Ovary (tissue), 9 donors: ENCODE data around the gene NCKIPSD. TPM values are rescaled to one million over a fixed set of nuclear protein-coding genes. Genes with fewer than 3 reads are reported as not detected.
A peak's percentile ranks its signal among the peaks of the same experiment; 100 is the strongest.

ENCODE experiments used
- DNase-seq, 5 donors: peaks; one replicate each; pipeline ENCODE4 v3.0.0-alpha.2; 2019 to 2020
- H3K27ac ChIP-seq, 2 donors: fragments of 200-600 bp; one replicate each; pipeline versions ENCODE4 v1.5.1 to v1.8.0; 2019 to 2022
- H3K27me3 ChIP-seq: fragments of 200-600 bp; one replicate; pipeline ENCODE4 v1.8.0; 2022
- H3K36me3 ChIP-seq: fragments of 200-600 bp; sonication (generic); one replicate; pipeline ENCODE4 v1.5.1; 2019
- H3K4me1 ChIP-seq: one replicate; pipeline ENCODE4 v1.8.1; 2013; ENCODE audit warnings: mild to moderate bottlenecking, moderate library complexity; ENCODE audit not compliant: insufficient read depth
- H3K4me3 ChIP-seq: fragments of 200-600 bp; sonication (generic); one replicate; pipeline ENCODE4 v1.5.1; 2017
- H3K9me3 ChIP-seq, 2 donors: fragments of 200-600 bp in 1 of 2; sonication (generic) in 1 of 2; one replicate each; pipeline versions ENCODE4 v1.5.1 to v1.8.1; 2013 to 2019; ENCODE audit warnings: mild to moderate bottlenecking in 1 of 2, moderate library complexity in 1 of 2
- CTCF ChIP-seq, 3 donors: fragments of 450-650 bp in 2 of 3; fragments of 200-600 bp in 1 of 3; IDR thresholded peaks; one replicate each; pipeline versions ENCODE4 v1.5.1 to v1.8.0; 2016 to 2022; ENCODE audit warnings: antibody characterized with exemption in 3 of 3, mild to moderate bottlenecking in 1 of 3
- EP300 ChIP-seq: sonication (generic); formaldehyde crosslinking; IDR thresholded peaks from one replicate; pipeline ENCODE4 v1.6.1; 2017; ENCODE audit warnings: antibody characterized with exemption
- POLR2A ChIP-seq: fragments of 450-650 bp; IDR thresholded peaks from one replicate; pipeline ENCODE4 v1.6.1; 2017; ENCODE audit warnings: antibody characterized with exemption, mild to moderate bottlenecking, moderate library complexity
- WGBS, 3 donors: extraction: QIAGEN DNeasy Blood & Tissue Kit in 1 of 3; methylation state at CpG; one replicate each; pipeline versions ENCODE4 v1.1.5 to v1.1.7; 2013 to 2017; 5-methylcytosine and 5-hydroxymethylcytosine counted together
- intact Hi-C, 4 donors: fragments of 100-400 bp; cut with DNase I; formaldehyde crosslinking; loops; one replicate each; pipeline versions ENCODE4 v1.11.0 to v1.15.1; 2022 to 2023
- polyA plus RNA-seq, 2 donors: library from polyadenylated mRNA; stranded (reverse); fragments of 200-250 nt in 1 of 2; fragments of 350-450 nt in 1 of 2; fragmentation: Illumina TruSeq in 1 of 2; extraction: RNeasy Lipid Tissue Mini Kit (QIAGEN cat#74804) in 1 of 2; gene quantifications; one replicate each; pipeline ENCODE4 v1.2.3, GENCODE V29; 2013 to 2014
- total RNA-seq, 7 donors: library from RNA; depleted of rRNA in 2 of 7; stranded (reverse); fragments of >200 nt in 2 of 7; fragmentation: NEBNext Ultra II Directional in 3 of 7; extraction: Animal tissue kit (Norgen Biotek cat#: 25700) in 3 of 7; gene quantifications; one replicate each; pipeline versions ENCODE4 v1.1.0 to v1.2.4, GENCODE V29; 2016 to 2023
- donor health status: DM: no; HTN: no; CAD: no; lungs with moderate emphysema.
- donor health status: DM: no; HTN: no; CAD: no.
- donor health status: Bipolar disorder and iron deficiency.
- donor health status: DM: yes; HTN: yes; CAD: no.
- donor health status: DM: no; HTN: no; CAD: no.
- donor health status: DM: yes; HTN: yes; CAD: no.

Gene NCKIPSD
- total and polyA plus RNA-seq, 9 donors, result 8.0 to 58.6 (median 34.0) TPM

- TF ChIP-seq CTCF (IDR thresholded peaks at IDR 0.05) (no peak), POLR2A (no peak), EP300 (no peak)
- no peaks in the 10 kb centered on the region for H3K36me3 ChIP-seq
- peak overlapping the region; percentile 2 to 23 for H3K27ac ChIP-seq
- DNase-seq, result no peak
- H3K4me3 ChIP-seq, result peak overlapping the region; percentile 90
- WGBS, 3 donors, result 7 to 11% (median 10%) methylated on average over 8 of the region's 8 CpGs
- intact Hi-C loops, result loop anchor here in 1 of 4 donors (10.0 kb wide), 1 partner anchor 219 kb away; a partner anchor contains a TSS
- H3K27me3 ChIP-seq, result no peaks in the 10 kb centered on the region
- H3K9me3 ChIP-seq, result no peaks in the 10 kb centered on the region
- peaks cover 10% of the 10 kb centered on the region for H3K4me1 ChIP-seq
Measured at GRCh38 chr3:48684054-48684349, 1.7 kb downstream of the NCKIPSD start.

DNA sequence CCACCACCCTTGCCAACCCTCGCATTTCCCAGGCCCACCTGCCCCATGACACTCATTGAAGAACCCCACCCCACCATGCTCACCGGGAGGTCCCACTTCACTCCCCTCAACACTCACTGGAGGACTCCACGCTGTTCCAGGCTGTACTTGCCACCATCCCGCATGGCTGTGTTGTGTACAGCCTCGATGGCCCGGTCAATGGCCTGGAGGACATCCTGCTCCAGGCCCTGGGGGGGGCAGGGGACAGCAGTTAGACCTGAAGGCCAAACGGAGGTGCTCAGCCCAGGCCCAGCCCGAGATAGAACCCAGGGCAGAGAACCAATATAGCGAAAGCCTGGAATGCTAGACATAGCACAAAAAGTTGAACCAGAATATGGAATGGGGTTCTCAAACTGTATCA lies 2.9 kb downstream of the NCKIPSD start:
- DNase-seq, result no peak
- intact Hi-C loops, result loop anchor here in 1 of 4 donors (10.0 kb wide), 1 partner anchor 218 kb away; a partner anchor contains a TSS
- Histone ChIP-seq H3K9me3 (no peaks in the 10 kb centered on the region), H3K4me3 (no peak overlapping the region), H3K27me3 (no peaks in the 10 kb centered on the region), H3K36me3 (no peaks in the 10 kb centered on the region), H3K4me1 (peaks cover 10% of the 10 kb centered on the region), H3K27ac (no peak overlapping the region)
- no peak for TF ChIP-seq CTCF (IDR thresholded peaks at IDR 0.05)
- no peak for TF ChIP-seq EP300
- no peak for TF ChIP-seq POLR2A
- 73 to 84% (median 74%) methylated on average over 9 of the region's 9 CpGs for WGBS, 3 donors

- H3K9me3 ChIP-seq, result no peaks in the 10 kb centered on the region
- H3K4me3 ChIP-seq, result no peak overlapping the region
- no peak for DNase-seq
- 93 to 96% (median 93%) methylated on average over 17 of the region's 17 CpGs for WGBS, 3 donors
- peaks cover 10% of the 10 kb centered on the region for H3K4me1 ChIP-seq
- no peaks in the 10 kb centered on the region for H3K36me3 ChIP-seq
- intact Hi-C loops, result loop anchor here in 1 of 4 donors (10.0 kb wide), 1 partner anchor 217 kb away; a partner anchor contains a TSS
- H3K27ac ChIP-seq, result no peak overlapping the region
- no peak for TF ChIP-seq POLR2A
- TF ChIP-seq CTCF (IDR thresholded peaks at IDR 0.05), result no peak
- no peak for TF ChIP-seq EP300
- no peaks in the 10 kb centered on the region for H3K27me3 ChIP-seq
Measured at GRCh38 chr3:48681974-48682610, 3.6 kb downstream of the NCKIPSD start.

GRCh38 chr3:48681541-48681880 lies 4.2 kb downstream of the NCKIPSD start:
- Histone ChIP-seq H3K9me3 (no peaks in the 10 kb centered on the region), H3K27me3 (no peaks in the 10 kb centered on the region), H3K36me3 (no peaks in the 10 kb centered on the region), H3K27ac (no peak overlapping the region), H3K4me1 (peaks cover 10% of the 10 kb centered on the region), H3K4me3 (no peak overlapping the region)
- intact Hi-C loops, result loop anchor here in 1 of 4 donors (10.0 kb wide), 1 partner anchor 217 kb away; a partner anchor contains a TSS
- whole genome bisulfite sequencing, 3 donors, result 89 to 93% (median 92%) methylated on average over 6 to 7 of the region's 7 CpGs
- DNase-seq, result no peak
- TF ChIP-seq EP300, result no peak
- TF ChIP-seq CTCF (IDR thresholded peaks at IDR 0.05), result no peak
- no peak for TF ChIP-seq POLR2A
